NCI-H460 (cell line): Measurements from ENCODE around the gene ESR1. TPM values are rescaled to one million over a fixed set of nuclear protein-coding genes. Genes with fewer than 3 reads are reported as not detected.

ENCODE experiments used
- DNase-seq: peaks from one replicate; pipeline ENCODE4 v3.0.0-alpha.2; 2016; ENCODE audit warnings: low read depth; ENCODE audit errors: extremely low read depth
- polyA plus RNA-seq: library from polyadenylated mRNA; depleted of rRNA; stranded (reverse); fragments of >200 nt; gene quantifications from 2 replicates; pipeline ENCODE4 v1.2.3, GENCODE V29; 2014; cell fraction: nucleus; rRNA removed
- total RNA-seq: library from RNA; depleted of rRNA; stranded (reverse); fragments of >200 nt; shearing (Covaris generic); gene quantifications from 2 replicates; pipeline ENCODE4 v1.2.3, GENCODE V29; 2014; rRNA removed

The ESR1 gene
- total RNA-seq, result 0.35 TPM in 2 replicates
- 0.63 and 0.91 TPM in 2 replicates for polyA plus RNA-seq

GRCh38 chr6:151807513-151808370 lies at the start of gene ESR1:
Gene ESR1 (plus strand): TSS chr6:151807682. CDS start chr6:151807913, 231 bp downstream.
- no peak for DNase-seq

- DNase-seq, result no peak
Observed at GRCh38 chr6:151760486-151760885, 47.0 kb upstream of the ESR1 start.

DNA sequence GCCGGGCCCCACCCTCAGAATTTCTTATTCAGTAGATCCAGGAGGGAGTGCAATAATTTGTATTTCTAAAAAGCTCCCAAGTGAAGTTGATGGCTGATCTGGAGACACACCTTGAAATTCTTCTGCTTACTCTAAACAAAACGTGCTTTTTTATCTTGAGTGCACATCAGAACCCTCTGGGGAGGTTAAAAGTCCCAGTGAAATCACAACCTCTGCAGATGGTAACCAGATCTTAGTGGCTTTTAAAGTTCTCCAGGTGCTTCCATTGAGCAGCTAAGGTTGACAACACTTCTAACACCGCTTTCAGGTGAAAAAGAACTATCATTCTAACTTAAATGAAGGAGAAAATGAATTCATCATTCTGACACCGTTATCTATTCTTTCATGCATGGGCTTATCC lies 45.6 kb upstream of the ESR1 start:
- DNase-seq, result no peak

DNA sequence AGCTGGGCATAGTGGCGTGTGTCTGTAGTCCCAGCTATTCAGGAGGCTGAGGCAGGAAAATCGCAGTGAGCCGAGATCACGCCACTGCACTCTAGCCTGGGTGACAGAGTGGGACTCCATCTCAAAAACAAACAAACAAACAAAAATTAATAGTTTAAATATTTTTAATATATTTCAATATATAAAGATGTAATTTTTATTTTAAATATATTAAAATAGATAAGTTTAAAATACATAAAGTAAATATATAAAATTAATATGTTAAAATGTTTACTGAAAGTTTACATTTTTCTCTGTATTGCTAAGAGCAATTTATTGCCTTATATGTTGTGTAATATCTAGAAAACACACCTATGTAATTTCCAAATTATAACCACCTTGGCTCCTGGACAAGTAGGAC lies 44.7 kb upstream of the ESR1 start:
- no peak for DNase-seq

- no peak for DNase-seq
Observed at GRCh38 chr6:151763303-151763702, 44.2 kb upstream of the ESR1 start.

DNA sequence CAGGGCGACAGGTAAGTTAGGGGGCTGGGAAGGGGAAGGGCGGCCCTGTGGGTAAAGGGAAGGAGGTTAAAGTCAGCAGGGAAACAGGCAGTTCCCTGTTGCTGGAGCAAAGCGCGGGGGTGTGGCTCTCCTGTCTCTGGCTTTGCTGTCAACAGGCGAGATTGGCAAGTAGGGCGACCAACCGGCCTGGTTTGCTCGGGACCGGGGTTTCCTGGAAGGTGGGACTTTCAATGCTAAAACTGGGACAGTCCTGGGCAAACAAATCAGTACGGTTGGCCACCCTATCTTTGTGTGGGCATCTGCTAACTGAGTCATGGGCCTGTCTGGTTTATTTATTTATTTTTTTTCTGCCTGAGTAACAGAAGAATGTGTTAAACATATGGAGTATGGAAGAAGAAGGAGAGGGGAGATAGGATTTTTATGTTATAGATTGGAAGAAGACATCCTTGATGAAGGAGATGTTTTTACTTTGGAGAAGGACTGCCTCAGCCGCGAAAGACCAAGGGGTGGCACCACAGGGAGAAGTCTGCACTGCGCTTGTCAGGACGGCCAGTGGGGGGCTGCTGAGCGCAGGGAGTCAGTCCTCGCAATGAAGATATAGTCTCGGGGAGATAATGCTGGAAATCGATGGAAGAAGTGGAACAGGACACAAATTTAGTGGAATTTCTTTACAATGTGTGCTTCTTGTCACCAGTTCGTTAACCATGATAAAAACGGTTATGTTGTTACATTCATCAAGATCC lies 43.4 kb upstream of the ESR1 start:
- peak; percentile 66 for DNase-seq

- peak; percentile 69 for DNase-seq
Observed at GRCh38 chr6:151765444-151765886, 42.0 kb upstream of the ESR1 start.

DNA sequence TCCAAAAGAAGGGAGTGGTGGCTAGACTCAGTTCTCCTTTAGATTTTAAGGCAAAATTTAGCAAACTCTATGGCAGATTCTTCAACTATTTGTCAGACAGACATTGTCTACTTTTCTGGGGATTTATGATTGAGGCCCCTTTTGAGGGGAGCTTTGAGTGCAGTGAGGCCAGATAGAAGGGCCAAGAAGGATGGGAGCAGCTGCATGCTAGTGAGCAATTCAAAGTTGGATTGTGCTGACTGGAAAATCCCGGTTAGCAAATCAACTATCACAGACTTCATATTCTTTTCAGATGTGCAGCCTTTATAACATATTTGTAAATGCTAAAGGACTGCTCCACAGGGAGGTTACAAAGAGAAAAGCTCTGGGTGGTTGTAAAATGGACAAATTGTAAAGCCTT lies 35.0 kb upstream of the ESR1 start:
- DNase-seq, result no peak

- DNase-seq, result no peak
Observed at GRCh38 chr6:151773382-151773781, 34.1 kb upstream of the ESR1 start.

GRCh38 chr6:151782560-151782959 lies 24.9 kb upstream of the ESR1 start:
- no peak for DNase-seq

GRCh38 chr6:151783692-151784091 lies 23.8 kb upstream of the ESR1 start:
- no peak for DNase-seq

DNA sequence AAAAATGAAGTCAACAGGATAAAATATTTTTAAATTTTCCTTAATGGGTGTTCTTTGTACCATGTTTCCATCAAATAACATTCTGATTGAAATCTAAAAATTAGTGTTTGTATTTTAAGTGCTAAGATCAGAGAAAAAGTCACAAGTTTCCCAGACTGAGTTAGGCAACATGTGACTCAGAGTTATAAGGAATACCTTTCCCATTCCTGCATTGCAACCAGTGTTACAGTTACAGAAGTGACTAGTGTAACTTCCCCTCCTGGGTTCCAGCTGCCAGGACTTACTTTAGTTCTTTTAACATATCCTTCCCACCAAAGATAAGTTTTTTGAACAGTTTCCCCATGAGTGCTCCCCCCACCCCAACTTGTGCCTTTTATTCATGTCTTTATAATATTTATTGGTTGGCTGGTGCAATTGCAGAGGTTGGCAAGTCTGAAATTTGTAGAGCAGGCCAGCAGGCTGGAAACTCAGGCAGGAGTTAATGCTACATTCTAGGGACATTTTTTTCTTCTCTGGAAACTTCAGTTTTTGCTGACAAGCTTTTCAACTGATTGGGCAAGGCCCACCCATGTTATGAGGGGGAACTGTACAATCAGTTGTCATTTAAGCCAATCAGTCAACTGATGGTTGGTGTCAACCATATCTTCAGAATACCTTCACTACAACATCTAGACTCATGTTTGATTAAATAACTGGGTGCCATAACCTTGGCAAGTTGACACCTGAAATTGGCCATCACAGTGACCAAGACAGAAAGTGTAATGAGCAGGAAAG lies 22.9 kb upstream of the ESR1 start:
- DNase-seq, result no peak

GRCh38 chr6:151796842-151797530 lies 10.5 kb upstream of the ESR1 start:
- no peak for DNase-seq

DNA sequence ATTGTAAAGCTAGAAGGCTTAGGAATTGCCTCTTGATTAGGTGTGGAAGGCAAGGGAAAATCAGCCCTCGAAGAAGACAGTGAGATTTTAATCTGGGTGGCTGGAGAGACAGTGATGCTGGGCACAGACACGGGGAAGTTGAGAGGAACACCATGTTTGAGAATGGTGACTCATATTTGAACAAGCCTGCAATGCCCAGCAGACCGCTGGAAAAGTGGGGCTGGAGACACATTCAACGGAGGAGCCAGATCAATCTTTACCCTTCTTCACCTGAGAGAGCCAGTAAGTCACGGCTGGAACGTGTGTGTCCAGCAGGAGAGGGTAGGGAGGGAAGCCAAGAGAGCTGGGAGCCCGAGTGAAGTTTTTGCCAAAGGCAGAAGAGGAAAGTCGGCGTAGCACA lies 3.7 kb upstream of the ESR1 start:
- no peak for DNase-seq

DNA sequence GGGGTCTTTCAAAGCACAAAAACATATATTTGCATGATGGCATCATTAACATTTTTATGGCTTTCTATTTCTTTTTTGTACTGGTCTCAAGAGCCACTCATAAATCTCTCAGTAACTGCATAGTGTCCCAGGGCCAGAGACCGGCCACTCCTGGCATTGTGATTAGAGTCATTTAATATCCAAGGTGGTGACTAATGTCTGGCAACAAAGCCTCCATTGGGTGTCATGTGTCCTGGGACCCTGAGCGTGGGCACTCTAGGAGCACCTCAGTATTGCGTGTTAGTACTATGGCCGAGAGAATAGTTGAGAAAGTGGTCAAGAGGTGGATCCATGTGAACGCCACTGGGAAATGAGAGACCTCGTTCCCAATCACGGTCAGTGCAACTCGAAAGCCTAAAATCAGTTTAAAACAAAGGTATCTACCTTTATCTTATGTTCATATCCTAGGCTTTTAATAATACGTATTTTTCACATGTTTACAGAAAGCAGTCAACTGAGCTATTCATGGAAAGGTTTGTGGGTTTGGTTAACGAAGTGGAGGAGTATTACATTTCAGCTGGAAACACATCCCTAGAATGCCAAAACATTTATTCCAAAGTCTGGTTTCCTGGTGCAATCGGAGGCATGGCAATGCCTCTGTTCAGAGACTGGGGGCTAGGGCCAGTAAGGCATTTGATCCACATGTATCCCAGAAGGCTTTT lies 2.7 kb upstream of the ESR1 start:
- DNase-seq, result no peak

DNA sequence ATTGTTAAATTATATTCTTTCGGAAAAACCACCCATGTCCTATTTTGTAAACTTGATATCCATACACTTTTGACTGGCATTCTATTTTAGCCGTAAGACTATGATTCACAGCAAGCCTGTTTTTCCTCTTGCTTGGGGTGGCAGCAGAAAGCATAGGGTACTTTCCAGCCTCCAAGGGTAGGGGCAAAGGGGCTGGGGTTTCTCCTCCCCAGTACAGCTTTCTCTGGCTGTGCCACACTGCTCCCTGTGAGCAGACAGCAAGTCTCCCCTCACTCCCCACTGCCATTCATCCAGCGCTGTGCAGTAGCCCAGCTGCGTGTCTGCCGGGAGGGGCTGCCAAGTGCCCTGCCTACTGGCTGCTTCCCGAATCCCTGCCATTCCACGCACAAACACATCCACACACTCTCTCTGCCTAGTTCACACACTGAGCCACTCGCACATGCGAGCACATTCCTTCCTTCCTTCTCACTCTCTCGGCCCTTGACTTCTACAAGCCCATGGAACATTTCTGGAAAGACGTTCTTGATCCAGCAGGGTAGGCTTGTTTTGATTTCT lies 2.1 kb upstream of the ESR1 start:
- no peak for DNase-seq

DNA sequence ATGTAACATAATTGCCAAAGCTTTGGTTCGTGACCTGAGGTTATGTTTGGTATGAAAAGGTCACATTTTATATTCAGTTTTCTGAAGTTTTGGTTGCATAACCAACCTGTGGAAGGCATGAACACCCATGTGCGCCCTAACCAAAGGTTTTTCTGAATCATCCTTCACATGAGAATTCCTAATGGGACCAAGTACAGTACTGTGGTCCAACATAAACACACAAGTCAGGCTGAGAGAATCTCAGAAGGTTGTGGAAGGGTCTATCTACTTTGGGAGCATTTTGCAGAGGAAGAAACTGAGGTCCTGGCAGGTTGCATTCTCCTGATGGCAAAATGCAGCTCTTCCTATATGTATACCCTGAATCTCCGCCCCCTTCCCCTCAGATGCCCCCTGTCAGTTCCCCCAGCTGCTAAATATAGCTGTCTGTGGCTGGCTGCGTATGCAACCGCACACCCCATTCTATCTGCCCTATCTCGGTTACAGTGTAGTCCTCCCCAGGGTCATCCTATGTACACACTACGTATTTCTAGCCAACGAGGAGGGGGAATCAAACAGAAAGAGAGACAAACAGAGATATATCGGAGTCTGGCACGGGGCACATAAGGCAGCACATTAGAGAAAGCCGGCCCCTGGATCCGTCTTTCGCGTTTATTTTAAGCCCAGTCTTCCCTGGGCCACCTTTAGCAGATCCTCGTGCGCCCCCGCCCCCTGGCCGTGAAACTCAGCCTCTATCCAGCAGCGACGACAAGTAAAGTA lies 547 bp upstream of the ESR1 start:
- no peak for DNase-seq

GRCh38 chr6:151808371-151809241 lies 1.1 kb downstream of the ESR1 start:
- DNase-seq, result no peak
